ENCODE results near the gene PRPF38A. TPM values are rescaled to one million over a fixed set of nuclear protein-coding genes. Genes with fewer than 3 reads are reported as not detected.
A peak's percentile ranks its signal among the peaks of the same experiment; 100 is the strongest.
"Not testable (repeated sequence)": the region's sequence is repeated elsewhere in the genome, so short reads cannot be mapped to it uniquely, and the experiment has no call there.

PRPF38A gene
- total RNA-seq, 2 experiments from 2014 or later: 87.0 to 97.4 TPM

DNA sequence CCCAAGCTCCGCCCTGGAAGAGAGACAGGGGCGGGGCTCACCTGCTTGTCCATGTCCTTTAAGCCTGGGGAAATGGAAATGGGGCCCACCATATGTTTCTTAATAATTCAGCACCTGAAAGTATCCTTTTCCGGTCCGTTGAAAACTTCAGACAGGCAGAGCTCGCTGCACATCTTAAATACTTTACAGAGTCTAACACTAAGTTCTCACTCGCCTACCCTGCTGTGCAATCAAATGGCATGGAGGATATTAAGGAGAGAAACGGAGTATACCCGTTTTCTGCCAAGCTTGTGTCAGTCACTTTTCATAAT, 37.9 kb upstream of the PRPF38A start:
- ATAC-seq (no peak), DNase-seq (no peak)
- peak overlapping the region; percentile 97 for H3K27ac Mint-ChIP-seq
- H3K36me3 Mint-ChIP-seq: peaks cover 32% of the 10 kb centered on the region
- no peaks in the 10 kb centered on the region for H3K9me3 Mint-ChIP-seq (ENCODE audit: low read depth)
- CTCF ChIA-PET: interaction anchor here (0.6 to 0.7 kb wide), 2 partner anchors 556 to 783 kb away, joined by 3 to 4 read pairs; no protein-coding TSS in a partner anchor
- peaks cover 50% of the 10 kb centered on the region for H3K4me1 Mint-ChIP-seq
- H3K4me3 Mint-ChIP-seq: peak overlapping the region; percentile 97
- no peaks in the 10 kb centered on the region for H3K27me3 Mint-ChIP-seq

DNA sequence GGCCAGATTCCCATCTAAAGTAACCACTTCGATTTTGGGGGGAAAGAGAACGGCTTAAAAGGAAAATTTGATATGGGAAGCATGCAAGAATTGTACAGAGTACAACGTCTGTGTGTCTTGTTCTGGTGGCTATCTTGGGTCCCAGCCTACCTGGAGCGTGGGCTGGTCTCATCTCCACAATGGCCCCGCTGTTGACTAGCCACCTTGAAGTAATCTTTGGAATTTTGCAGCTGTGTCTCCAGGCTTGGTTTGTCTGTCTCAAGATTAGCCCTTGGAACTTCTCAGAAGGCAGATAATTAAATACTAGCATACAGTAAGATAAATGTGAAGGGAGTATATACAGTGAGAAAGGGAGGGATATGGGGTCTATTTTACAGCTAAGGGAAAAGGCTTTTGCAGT, 37.1 kb upstream of the PRPF38A start:
- Mint-ChIP-seq H3K4me1 (peaks cover 45% of the 10 kb centered on the region), H3K27ac (no peak overlapping the region), H3K9me3 (ENCODE audit: low read depth) (no peaks in the 10 kb centered on the region), H3K36me3 (peaks cover 29% of the 10 kb centered on the region), H3K4me3 (no peak overlapping the region), H3K27me3 (no peaks in the 10 kb centered on the region)
- ATAC-seq (no peak), DNase-seq (no peak)
- CTCF ChIA-PET: interaction anchor here (0.6 to 1.0 kb wide), 2 partner anchors 190 to 319 kb away, joined by 3 to 4 read pairs; no protein-coding TSS in a partner anchor

DNA sequence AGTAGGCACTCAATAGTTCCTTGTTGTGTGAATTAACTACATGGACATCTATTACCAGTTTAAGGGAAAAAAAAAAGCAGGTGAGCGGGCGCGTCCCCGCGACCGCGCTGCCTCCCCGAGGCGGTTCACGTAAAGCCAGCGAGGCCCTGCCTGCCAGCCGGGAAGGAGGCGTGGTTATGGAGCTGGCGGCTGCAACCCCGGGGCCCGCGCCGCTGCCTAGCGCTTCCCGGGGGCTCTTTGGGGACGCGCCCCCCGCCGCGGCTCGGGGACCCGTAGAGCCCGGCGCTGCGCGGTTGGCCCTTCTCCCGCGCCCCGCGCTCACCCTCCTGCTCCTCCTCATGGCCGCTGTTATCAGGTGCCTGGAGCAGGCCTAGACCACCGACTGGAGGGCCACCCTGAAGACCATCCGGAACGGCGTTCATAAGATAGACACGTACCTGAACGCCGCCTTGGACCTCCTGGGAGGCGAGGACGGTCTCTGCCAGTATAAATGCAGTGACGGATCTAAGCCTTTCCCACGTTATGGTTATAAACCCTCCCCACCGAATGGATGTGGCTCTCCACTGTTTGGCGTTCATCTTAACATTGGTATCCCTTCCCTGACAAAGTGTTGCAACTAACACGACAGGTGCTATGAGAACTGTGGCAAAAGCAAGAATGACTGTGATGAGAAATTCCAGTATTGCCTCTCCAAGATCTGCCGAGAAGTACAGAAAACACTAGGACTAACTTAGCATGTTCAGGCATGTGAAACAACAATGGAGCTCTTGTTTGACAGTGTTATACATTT, 35.8 kb upstream of the PRPF38A start:
- peaks cover 36% of the 10 kb centered on the region for H3K4me1 Mint-ChIP-seq
- ATAC-seq: no peak
- H3K27me3 Mint-ChIP-seq: no peaks in the 10 kb centered on the region
- H3K27ac Mint-ChIP-seq: no peak overlapping the region
- H3K9me3 Mint-ChIP-seq (ENCODE audit: low read depth): no peaks in the 10 kb centered on the region
- peak; percentile 74 for DNase-seq
- peaks cover 31% of the 10 kb centered on the region for H3K36me3 Mint-ChIP-seq
- CTCF ChIA-PET: interaction anchor here (0.7 to 1.7 kb wide), 4 partner anchors 10 to 265 kb away, joined by 3 to 7 read pairs (median 4); partner anchors contain the start of genes ORC1, PRPF38A and SHISAL2A
- peak overlapping the region; percentile 62 for H3K4me3 Mint-ChIP-seq

DNA sequence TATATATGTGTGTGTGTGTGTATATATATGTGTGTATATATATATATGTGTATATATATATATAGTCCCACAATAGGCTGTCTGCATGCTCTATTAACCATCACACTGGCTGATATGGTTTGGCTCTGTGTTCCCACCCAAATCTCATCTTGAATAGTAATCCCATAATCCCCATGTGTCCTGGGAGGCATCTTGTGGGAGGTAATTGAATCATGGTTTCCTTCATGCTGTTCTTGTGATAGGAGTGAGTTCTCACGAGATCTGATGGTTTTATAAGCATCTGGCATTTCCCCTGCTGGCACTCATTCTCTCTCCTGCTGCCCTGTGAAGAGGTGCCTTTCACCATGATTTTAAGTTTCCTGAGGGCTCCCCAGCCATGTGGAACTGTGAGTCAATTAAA, 34.6 kb upstream of the PRPF38A start:
- H3K27me3 Mint-ChIP-seq; H3K27ac Mint-ChIP-seq; H3K9me3 Mint-ChIP-seq (ENCODE audit: low read depth); CTCF ChIA-PET; DNase-seq; H3K4me3 Mint-ChIP-seq; ATAC-seq: not testable (repeated sequence)
- peaks cover 38% of the 10 kb centered on the region for H3K36me3 Mint-ChIP-seq
- H3K4me1 Mint-ChIP-seq: peaks cover 27% of the 10 kb centered on the region

DNA sequence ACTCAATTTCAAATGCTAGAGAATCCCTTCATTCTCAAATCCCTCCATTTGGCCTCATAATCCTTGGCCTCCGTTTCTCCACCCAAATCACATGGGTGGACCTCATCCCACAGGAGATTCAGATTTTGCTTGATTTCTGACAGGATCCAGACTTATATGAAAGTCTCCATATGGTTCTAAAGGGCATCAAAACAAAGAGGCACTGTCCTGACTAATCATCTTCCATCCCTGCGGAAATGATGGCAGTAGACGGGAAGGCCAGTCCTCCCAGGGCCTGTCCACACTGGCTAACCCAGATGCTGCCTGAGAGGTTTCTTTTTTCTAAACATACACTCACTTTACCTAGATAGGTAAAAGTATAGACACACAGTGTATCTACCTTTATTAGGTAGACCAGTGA, 19.0 kb upstream of the PRPF38A start:
- Mint-ChIP-seq H3K36me3 (peaks cover 59% of the 10 kb centered on the region), H3K27ac (no peak overlapping the region)

DNA sequence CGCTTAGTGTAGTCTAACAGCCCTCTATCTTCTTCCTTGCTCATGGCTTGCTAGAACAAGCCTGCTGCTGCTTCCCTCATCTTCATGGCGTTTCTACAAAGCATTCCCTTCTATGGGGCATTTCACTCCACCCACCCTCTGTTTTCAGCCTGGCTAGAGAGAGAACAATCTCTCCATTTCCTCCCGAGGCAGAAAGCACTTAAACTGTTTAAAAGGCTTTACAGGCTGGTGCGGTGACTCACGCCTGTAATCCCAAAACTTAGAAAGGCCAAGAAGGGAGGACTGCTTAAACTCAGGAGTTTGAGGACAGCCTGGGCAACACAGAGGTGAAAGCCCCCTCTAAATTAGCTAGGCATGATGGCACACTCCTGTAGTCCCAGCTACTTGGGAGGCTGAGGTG, 17.9 kb upstream of the PRPF38A start:
- no peaks in the 10 kb centered on the region for H3K27me3 Mint-ChIP-seq
- CTCF ChIA-PET: no interaction called here
- H3K9me3 Mint-ChIP-seq (ENCODE audit: low read depth): no peaks in the 10 kb centered on the region
- peaks cover 58% of the 10 kb centered on the region for H3K36me3 Mint-ChIP-seq
- no peak overlapping the region for H3K27ac Mint-ChIP-seq
- ATAC-seq (no peak), DNase-seq (no peak)
- H3K4me1 Mint-ChIP-seq: peaks cover 2% of the 10 kb centered on the region
- H3K4me3 Mint-ChIP-seq: no peak overlapping the region

More for the DNA sequence above, 19.0 kb upstream of the PRPF38A start:
- ATAC-seq: no peak
- CTCF ChIA-PET: no interaction called here
- no peak for DNase-seq
- no peaks in the 10 kb centered on the region for H3K4me1 Mint-ChIP-seq
- no peaks in the 10 kb centered on the region for H3K9me3 Mint-ChIP-seq (ENCODE audit: low read depth)
- H3K27me3 Mint-ChIP-seq: no peaks in the 10 kb centered on the region
- H3K4me3 Mint-ChIP-seq: no peak overlapping the region

DNA sequence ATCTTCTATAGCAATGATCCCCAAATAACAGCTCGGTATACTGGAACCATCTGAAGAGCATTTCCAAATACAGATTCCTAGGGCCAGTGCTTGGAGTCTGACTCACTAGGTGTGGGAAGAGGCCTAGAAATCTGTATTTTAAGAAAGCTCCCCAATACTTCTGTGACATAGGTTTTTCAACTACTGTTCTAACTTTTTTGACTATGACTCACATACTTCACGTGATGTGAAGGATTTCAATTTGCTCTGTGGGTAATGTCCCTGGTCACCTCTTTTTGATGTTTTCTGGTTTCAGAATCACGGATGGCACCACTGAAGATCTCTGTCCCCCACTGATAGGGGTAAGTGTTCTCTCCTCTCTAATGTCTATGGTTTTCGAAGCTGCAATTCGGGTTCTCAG, 11.2 kb upstream of the PRPF38A start:
- peaks cover 67% of the 10 kb centered on the region for H3K36me3 Mint-ChIP-seq
- DNase-seq (no peak), ATAC-seq (no peak)
- CTCF ChIA-PET: interaction anchor here (0.7 to 1.5 kb wide), 2 partner anchors 11 to 293 kb away, joined by 3 to 5 read pairs; partner anchors contain the start of gene ORC1
- H3K27ac Mint-ChIP-seq: no peak overlapping the region
- no peaks in the 10 kb centered on the region for H3K27me3 Mint-ChIP-seq
- H3K9me3 Mint-ChIP-seq (ENCODE audit: low read depth): no peaks in the 10 kb centered on the region
- H3K4me3 Mint-ChIP-seq: no peak overlapping the region
- H3K4me1 Mint-ChIP-seq: peaks cover 8% of the 10 kb centered on the region

DNA sequence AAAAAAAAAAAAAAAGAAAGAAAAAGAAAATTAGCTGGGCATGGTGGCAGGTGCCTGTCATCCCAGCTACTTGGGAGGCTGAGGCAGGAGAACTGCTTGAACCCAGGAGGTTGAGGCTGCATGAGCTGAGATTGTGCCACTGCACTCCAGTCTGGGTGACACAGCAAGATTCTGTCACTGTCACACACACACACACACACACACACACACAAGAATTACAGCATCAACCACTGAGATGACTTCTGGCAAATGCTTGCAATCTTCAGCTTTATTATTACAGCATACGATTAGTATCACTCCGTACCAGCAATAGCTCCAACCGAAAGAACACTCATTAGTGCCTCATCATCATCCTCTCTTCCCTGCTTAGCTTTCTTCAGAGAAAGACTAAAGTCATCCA, 4.8 kb upstream of the PRPF38A start:
- H3K27ac Mint-ChIP-seq: no peak overlapping the region
- no peaks in the 10 kb centered on the region for H3K9me3 Mint-ChIP-seq (ENCODE audit: low read depth)
- DNase-seq (no peak), ATAC-seq (no peak)
- peaks cover 42% of the 10 kb centered on the region for H3K4me1 Mint-ChIP-seq
- peaks cover 61% of the 10 kb centered on the region for H3K36me3 Mint-ChIP-seq
- H3K4me3 Mint-ChIP-seq: no peak overlapping the region
- CTCF ChIA-PET: no interaction called here
- H3K27me3 Mint-ChIP-seq: no peaks in the 10 kb centered on the region

DNA sequence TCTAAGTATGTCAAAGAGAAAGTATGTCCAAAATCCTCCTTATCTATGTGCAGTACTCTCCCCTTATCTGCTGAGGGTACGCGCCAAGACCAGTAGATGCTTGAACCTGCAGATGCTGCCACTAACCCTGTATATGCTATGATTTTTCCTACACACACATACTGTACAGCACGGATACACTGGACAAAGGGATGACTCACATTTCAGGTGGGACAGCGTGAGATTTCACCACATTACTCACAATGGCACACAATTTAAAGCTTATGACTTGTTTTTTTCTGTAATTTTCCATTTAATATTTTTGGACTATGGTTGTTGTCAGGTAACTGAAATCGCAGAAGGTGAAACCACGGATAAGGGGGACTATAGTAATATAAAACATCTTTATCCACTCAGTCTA, 4.3 kb upstream of the PRPF38A start:
- Mint-ChIP-seq H3K36me3 (peaks cover 58% of the 10 kb centered on the region), H3K4me3 (no peak overlapping the region), H3K4me1 (peaks cover 42% of the 10 kb centered on the region), H3K27ac (no peak overlapping the region), H3K9me3 (ENCODE audit: low read depth) (no peaks in the 10 kb centered on the region), H3K27me3 (no peaks in the 10 kb centered on the region)
- DNase-seq (no peak), ATAC-seq (no peak)
- CTCF ChIA-PET: no interaction called here

DNA sequence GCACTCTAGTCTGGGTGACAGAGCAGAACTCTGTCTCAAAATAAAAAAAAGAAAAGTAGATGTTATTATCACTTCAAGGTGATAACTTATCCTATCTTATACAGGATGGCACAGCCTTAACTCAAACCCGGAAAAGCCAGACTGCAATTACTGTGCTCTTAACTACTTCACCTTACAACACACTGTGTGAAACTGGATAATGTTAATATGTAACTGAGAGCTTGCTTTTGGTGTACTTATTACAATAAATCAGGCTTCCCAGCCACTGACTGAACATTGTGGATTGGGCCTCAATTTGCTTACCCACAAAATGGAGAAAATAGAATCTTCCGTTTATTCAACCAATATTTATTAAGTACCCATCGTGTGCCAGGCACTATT, 1.6 kb upstream of the PRPF38A start:
- DNase-seq (no peak), ATAC-seq (no peak)
- Mint-ChIP-seq H3K27ac (peak overlapping the region; percentile 100), H3K27me3 (no peaks in the 10 kb centered on the region), H3K9me3 (ENCODE audit: low read depth) (no peaks in the 10 kb centered on the region), H3K4me1 (peaks cover 54% of the 10 kb centered on the region), H3K36me3 (peaks cover 55% of the 10 kb centered on the region), H3K4me3 (peak overlapping the region; percentile 100)
- CTCF ChIA-PET: no interaction called here

DNA sequence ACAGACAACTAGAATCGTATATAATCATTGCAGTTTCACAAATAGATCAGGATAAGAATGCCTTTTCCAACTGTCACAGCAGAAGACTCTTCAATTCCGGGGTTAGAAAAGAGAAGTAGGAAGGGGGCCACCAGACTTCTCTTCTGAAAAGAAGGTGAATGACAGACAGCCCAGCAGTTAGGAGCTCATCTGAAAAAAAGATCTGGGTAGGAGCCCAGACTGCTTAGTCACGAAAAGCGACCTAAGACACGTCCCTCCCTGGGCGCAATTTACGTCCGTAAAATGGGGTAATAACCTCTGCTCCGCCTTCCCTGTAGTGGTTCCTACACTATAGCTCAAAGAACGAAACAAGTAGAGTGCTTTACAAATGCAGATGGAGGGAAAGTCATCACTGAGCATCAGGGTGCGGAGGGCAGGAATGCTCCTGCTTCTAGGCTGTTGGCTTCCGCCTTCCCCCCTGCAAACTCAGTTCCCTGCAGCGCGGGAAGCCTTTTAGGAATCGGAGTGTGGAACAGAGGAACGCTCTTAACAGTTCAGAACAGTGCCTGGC, 761 bp upstream of the PRPF38A start:
- Mint-ChIP-seq H3K4me3 (peak overlapping the region; percentile 100), H3K36me3 (peaks cover 60% of the 10 kb centered on the region), H3K9me3 (ENCODE audit: low read depth) (no peaks in the 10 kb centered on the region), H3K4me1 (peaks cover 59% of the 10 kb centered on the region), H3K27me3 (no peaks in the 10 kb centered on the region), H3K27ac (peak overlapping the region; percentile 100)
- CTCF ChIA-PET: interaction anchor here (0.9 to 2.9 kb wide), 10 partner anchors 9 to 286 kb away, joined by 3 to 20 read pairs (median 4); partner anchors contain the start of gene TUT4
- ATAC-seq (peak; percentile 66), DNase-seq (peak; percentile 82)

DNA sequence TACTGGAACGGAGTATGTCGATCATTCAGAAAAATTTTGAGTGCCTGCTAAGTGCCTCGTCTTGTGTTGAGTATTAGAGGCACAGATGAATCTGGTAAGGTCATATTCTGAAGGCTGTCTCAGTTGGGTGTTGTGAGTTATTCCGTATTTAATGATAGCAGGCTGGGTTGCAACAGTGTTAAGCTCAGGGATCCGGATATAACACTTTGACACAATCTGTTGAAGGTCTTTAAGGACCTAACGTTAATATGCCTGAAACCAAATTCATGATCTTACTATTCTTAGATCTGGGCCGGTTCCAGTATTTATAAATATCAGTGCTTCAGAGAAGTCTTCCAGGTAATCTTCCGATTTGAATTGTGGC, 555 bp downstream of the PRPF38A start:
- no peak for ATAC-seq
- peak overlapping the region; percentile 100 for H3K27ac Mint-ChIP-seq
- no peak for DNase-seq
- H3K27me3 Mint-ChIP-seq: no peaks in the 10 kb centered on the region
- H3K4me3 Mint-ChIP-seq: peak overlapping the region; percentile 100
- H3K9me3 Mint-ChIP-seq (ENCODE audit: low read depth): no peaks in the 10 kb centered on the region
- H3K36me3 Mint-ChIP-seq: peaks cover 59% of the 10 kb centered on the region
- H3K4me1 Mint-ChIP-seq: peaks cover 56% of the 10 kb centered on the region
- CTCF ChIA-PET: interaction anchor here (0.8 to 2.9 kb wide), 9 partner anchors 19 to 296 kb away, joined by 3 to 20 read pairs (median 5); partner anchors contain the start of gene TUT4

DNA sequence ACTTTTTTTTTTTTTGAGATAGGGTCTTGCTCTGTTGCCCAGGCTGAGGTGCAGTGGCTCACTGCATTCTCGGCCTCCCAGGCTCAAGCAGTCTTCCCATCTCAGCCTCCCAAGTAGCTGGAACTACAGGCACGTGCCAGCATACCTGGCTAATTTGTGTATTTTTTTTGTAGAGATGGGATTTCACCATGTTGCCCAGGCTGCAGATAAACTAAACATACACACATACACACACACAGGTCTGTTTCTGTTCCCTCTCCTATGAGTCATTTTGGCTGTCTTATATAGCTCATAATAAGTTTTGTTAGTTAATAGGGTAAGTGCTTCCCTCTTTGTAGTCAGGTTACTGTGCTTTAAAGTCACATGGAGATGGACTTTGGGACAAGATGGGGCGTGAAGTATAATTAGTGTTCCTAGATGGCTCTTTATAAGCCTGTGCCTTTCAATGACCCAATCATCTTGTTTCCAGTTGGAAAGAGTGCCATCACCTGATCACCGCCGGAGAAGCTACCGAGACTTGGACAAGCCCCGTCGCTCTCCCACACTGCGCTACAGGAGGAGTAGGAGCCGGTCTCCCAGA, 9.1 kb downstream of the PRPF38A start:
- H3K36me3 Mint-ChIP-seq: peaks cover 69% of the 10 kb centered on the region
- H3K27ac Mint-ChIP-seq: no peak overlapping the region
- no peaks in the 10 kb centered on the region for H3K9me3 Mint-ChIP-seq (ENCODE audit: low read depth)
- ATAC-seq: no peak
- no peak for DNase-seq
- peaks cover 11% of the 10 kb centered on the region for H3K4me1 Mint-ChIP-seq
- H3K4me3 Mint-ChIP-seq: no peak overlapping the region
- CTCF ChIA-PET: interaction anchor here (1.7 kb wide), 1 partner anchor 11 kb away, joined by 6 read pairs; no protein-coding TSS in a partner anchor
- no peaks in the 10 kb centered on the region for H3K27me3 Mint-ChIP-seq
